Urothelium cell line (cell line): ENCODE measurements around the gene RBM25.
"Not testable (repeated sequence)": the region's sequence is repeated elsewhere in the genome, so short reads cannot be mapped to it uniquely, and the experiment has no call there.

Experiments
- DNase-seq: peaks from one replicate; pipeline ENCODE4 v3.0.0; 2011; ENCODE audit warnings: low spot score, mixed read lengths
- FAIRE-seq: peaks from 2 replicates; lab custom pipeline; 2011; peaks lifted over from hg19 to GRCh38; lab: Jason Lieb, UNC

RBM25 gene

GRCh38 chr14:73168274-73168673 lies 109.9 kb downstream of the RBM25 start:
- DNase-seq (no peak), FAIRE-seq (peak; percentile 67)

- no peak for DNase-seq
- peak; percentile 30 for FAIRE-seq
These were observed 110.4 kb downstream of the RBM25 start for GRCh38 chr14:73168691-73169090.

- FAIRE-seq = not testable (repeated sequence)
These were observed 111.5 kb downstream of the RBM25 start for GRCh38 chr14:73169855-73170254.

GRCh38 chr14:73170686-73171085 lies 112.4 kb downstream of the RBM25 start:
- DNase-seq = no peak
- peak; percentile 71 for FAIRE-seq

More at GRCh38 chr14:73169855-73170254, 111.5 kb downstream of the RBM25 start:
- DNase-seq = not testable (repeated sequence)

- DNase-seq = no peak
- no peak for FAIRE-seq
These were observed 114.2 kb downstream of the RBM25 start for GRCh38 chr14:73172500-73172899.

GRCh38 chr14:73173092-73173735 lies 114.9 kb downstream of the RBM25 start:
- DNase-seq = peak; percentile 37
- FAIRE-seq = no peak
